ENCODE results near the gene ATP8B3.

Gene ATP8B3

GRCh38 chr19:1734321-1734966 lies 77.6 kb downstream of the ATP8B3 start:
- peak; percentile 8 for DNase-seq
